Measurements from ENCODE around the gene CCDC9B.

CCDC9B gene

GRCh38 chr15:40286794-40287193 lies 53.9 kb downstream of the CCDC9B start:
- no peak for DNase-seq

GRCh38 chr15:40286061-40286532 lies 54.6 kb downstream of the CCDC9B start:
- no peak for DNase-seq

DNA sequence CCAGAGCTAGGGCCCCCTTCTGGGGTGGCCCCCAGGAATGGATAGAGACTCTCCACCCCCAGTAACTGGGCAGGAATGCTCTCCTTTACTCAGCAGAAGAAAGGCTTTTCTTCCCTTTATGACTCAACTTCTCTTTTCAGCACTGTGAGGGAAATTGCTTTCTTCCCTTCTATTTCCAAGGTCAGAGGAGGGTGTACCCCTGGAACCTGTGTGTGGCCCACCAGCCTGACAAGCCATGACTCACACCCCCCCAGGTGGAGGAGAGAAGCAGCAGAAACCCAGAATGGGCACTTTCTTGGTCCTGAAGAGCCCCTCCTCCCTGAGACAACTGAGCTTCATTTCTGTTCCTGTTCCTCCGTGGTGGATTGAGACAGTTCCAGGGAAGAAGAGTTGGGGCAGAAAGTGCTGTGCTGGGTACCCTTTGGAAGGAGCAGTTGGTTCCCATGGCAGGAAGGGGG lies 55.2 kb downstream of the CCDC9B start:
- DNase-seq, result no peak

DNA sequence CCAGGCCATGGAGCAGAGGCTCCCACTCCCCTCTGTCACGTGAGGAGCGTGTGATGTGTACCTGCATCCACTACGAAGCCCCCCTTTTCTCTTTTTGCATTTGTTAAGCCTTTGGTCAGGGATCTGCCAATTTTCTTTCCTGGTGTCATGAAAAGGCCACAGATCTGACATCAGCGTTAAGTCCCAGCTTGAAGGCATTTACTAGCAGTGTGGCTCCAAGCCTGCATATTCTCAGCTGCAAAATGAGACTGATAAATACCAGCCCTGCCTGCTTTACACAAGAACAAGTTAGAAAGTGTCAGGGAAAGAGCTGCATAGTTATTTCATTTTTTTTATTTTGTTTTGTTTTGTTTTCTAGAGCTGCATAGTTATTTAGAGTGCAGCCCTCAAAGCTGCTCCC lies 55.6 kb downstream of the CCDC9B start:
- no peak for DNase-seq

GRCh38 chr15:40283615-40284300 lies 57.0 kb downstream of the CCDC9B start:
- DNase-seq, result no peak

GRCh38 chr15:40282869-40283614 lies 57.7 kb downstream of the CCDC9B start, which contains the start of gene ANKRD63:
Gene ANKRD63, minus strand, starts transcription at chr15:40283064. Its CDS starts 478 bp downstream, at chr15:40282586.
- DNase-seq, result no peak

DNA sequence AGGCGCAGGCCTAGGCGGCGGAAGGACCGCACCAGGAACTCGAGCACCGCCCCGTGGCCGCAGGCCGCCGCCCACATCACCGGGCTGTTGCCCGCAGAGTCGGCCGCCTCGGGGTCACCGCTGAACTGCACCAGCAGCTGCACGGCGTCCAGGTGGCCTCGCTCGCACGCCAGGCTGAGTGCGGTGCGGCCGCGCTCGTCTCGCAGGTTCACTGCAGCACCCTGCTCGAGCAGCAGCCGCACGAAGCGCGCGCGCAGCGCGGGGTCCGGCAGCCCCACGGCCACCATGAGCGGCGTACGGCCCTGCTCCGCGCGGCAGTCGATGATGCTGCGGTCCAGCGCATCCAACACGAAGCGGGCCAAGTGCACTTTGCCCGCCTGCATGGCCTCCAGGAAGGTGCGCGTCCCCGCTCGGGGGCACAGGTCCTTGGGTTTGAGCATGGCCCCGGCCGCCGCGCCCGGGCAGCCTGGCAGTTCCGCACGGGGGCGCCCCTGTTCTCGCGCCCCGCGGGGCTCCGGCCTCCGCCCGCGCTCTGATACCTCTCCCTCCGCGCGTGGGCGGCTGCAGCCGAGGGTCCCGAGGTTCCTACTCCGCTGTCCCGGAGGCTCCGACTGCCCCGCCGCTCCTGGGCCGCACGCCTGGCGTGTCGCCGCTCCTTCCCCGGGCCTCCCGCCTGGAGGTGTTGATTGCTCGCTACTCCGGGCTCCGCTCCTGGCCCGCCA lies 58.4 kb downstream of the CCDC9B start:
- DNase-seq, result no peak

DNA sequence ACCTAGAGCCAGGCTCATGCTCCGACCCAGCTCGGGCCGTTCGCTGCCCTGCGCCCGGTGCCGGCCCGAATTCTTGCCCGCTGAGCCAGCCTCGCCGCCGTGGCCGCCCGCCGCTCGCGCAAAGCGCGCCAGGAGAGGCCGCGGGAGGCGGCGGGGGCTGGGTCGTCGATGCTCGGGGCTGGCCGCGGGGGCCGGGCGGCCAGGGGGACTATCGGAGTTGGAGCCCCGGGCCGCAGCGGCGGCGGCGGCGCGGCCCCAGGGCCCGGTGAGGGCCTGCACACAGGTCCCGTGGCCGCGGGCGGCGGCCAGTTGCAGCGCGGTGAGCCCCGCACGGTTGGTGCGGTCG lies 59.0 kb downstream of the CCDC9B start:
- DNase-seq, result no peak
